ENCODE results near the gene RIC3.

The RIC3 gene

GRCh38 chr11:8102296-8102915 lies 66.4 kb downstream of the RIC3 start:
- no peak overlapping the region for H4K8ac ChIP-seq (ENCODE audit: low read length)
- no peak overlapping the region for H3K9ac ChIP-seq (ENCODE audit: low read length)
- H3K4ac ChIP-seq (ENCODE audit: low read depth in 1 of 2, low read length in 2 of 2), result no peak overlapping the region
- no peak overlapping the region for H4K91ac ChIP-seq (ENCODE audit: low read length)
- no peak overlapping the region for H3K4me2 ChIP-seq (ENCODE audit: low read length, poor library complexity, severe bottlenecking)
- H2AK5ac ChIP-seq (ENCODE audit: low read length, severe bottlenecking), result no peak overlapping the region
- no peak overlapping the region for H3K27ac ChIP-seq (ENCODE audit: low read length, poor library complexity, severe bottlenecking)
- no peak overlapping the region for H2BK12ac ChIP-seq (ENCODE audit: low read length in 2 of 2)
- no peaks in the 10 kb centered on the region for H3K79me1 ChIP-seq (replicated peaks; ENCODE audit: low read length, poor library complexity, severe bottlenecking)
- H2BK120ac ChIP-seq (ENCODE audit: low read depth, low read length), result no peak overlapping the region
- H3K23ac ChIP-seq (ENCODE audit: low read length in 2 of 2), result no peak overlapping the region
- H3K27me3 ChIP-seq (ENCODE audit: control insufficient read depth in 1 of 2, insufficient read depth in 1 of 2, low read length in 2 of 2), result no peaks in the 10 kb centered on the region
- H3K4me1 ChIP-seq (ENCODE audit: control insufficient read depth, insufficient read depth, low read depth, low read length), result no peaks in the 10 kb centered on the region
- no peak overlapping the region for H3K4me3 ChIP-seq (ENCODE audit: insufficient read depth in 1 of 2, low read depth in 1 of 2, low read length in 2 of 2)
- H2AFZ ChIP-seq (ENCODE audit: low read depth, low read length), result no peak overlapping the region
- peaks cover 0 to 78% of the 10 kb centered on the region in 2 experiments for H3K36me3 ChIP-seq (ENCODE audit: control insufficient read depth in 1 of 2, insufficient read depth in 2 of 2, low read depth in 1 of 2, low read length in 2 of 2)
- no peaks in the 10 kb centered on the region for H3K9me3 ChIP-seq (ENCODE audit: control insufficient read depth, low read length)
- H3K18ac ChIP-seq (ENCODE audit: low read depth in 1 of 2, low read length in 2 of 2), result no peak overlapping the region
- no peak overlapping the region for H3K14ac ChIP-seq (ENCODE audit: low read length in 2 of 2)
- H2BK15ac ChIP-seq (ENCODE audit: low read depth, poor library complexity, severe bottlenecking), result no peak overlapping the region
- no peak overlapping the region for H2BK5ac ChIP-seq (ENCODE audit: low read depth, low read length, poor library complexity, severe bottlenecking)
- no peak for DNase-seq

- H2AK5ac ChIP-seq (ENCODE audit: low read length, severe bottlenecking), result no peak overlapping the region
- H2AFZ ChIP-seq (ENCODE audit: low read depth, low read length), result no peak overlapping the region
- no peak overlapping the region for H3K23ac ChIP-seq (ENCODE audit: low read length in 2 of 2)
- H3K79me1 ChIP-seq (replicated peaks; ENCODE audit: low read length, poor library complexity, severe bottlenecking), result no peaks in the 10 kb centered on the region
- H3K9ac ChIP-seq (ENCODE audit: low read length), result no peak overlapping the region
- no peak overlapping the region for H2BK12ac ChIP-seq (ENCODE audit: low read length in 2 of 2)
- DNase-seq, result no peak
- H3K27ac ChIP-seq (ENCODE audit: low read length, poor library complexity, severe bottlenecking), result no peak overlapping the region
- H3K36me3 ChIP-seq (ENCODE audit: control insufficient read depth in 1 of 2, insufficient read depth in 2 of 2, low read depth in 1 of 2, low read length in 2 of 2), result peaks cover 0 to 77% of the 10 kb centered on the region in 2 experiments
- H3K14ac ChIP-seq (ENCODE audit: low read length in 2 of 2), result no peak overlapping the region
- H2BK5ac ChIP-seq (ENCODE audit: low read depth, low read length, poor library complexity, severe bottlenecking), result no peak overlapping the region
- H3K18ac ChIP-seq (ENCODE audit: low read depth in 1 of 2, low read length in 2 of 2), result no peak overlapping the region
- H3K4me2 ChIP-seq (ENCODE audit: low read length, poor library complexity, severe bottlenecking), result no peak overlapping the region
- H4K91ac ChIP-seq (ENCODE audit: low read length), result no peak overlapping the region
- H3K4me1 ChIP-seq (ENCODE audit: control insufficient read depth, insufficient read depth, low read depth, low read length), result no peaks in the 10 kb centered on the region
- no peak overlapping the region for H2BK120ac ChIP-seq (ENCODE audit: low read depth, low read length)
- H3K9me3 ChIP-seq (ENCODE audit: control insufficient read depth, low read length), result no peaks in the 10 kb centered on the region
- no peaks in the 10 kb centered on the region for H3K27me3 ChIP-seq (ENCODE audit: control insufficient read depth in 1 of 2, insufficient read depth in 1 of 2, low read length in 2 of 2)
- WGBS, result 95% methylated on average over 9 of the region's 11 CpGs
- no peak overlapping the region for H4K8ac ChIP-seq (ENCODE audit: low read length)
- no peak overlapping the region for H3K4ac ChIP-seq (ENCODE audit: low read depth in 1 of 2, low read length in 2 of 2)
- no peak overlapping the region for H2BK15ac ChIP-seq (ENCODE audit: low read depth, poor library complexity, severe bottlenecking)
- no peak overlapping the region for H3K4me3 ChIP-seq (ENCODE audit: insufficient read depth in 1 of 2, low read depth in 1 of 2, low read length in 2 of 2)
These were observed 67.4 kb downstream of the RIC3 start for GRCh38 chr11:8101421-8101820.

GRCh38 chr11:8100605-8101004 lies 68.2 kb downstream of the RIC3 start:
- Histone ChIP-seq H3K79me1 (replicated peaks; ENCODE audit: low read length, poor library complexity, severe bottlenecking) (no peaks in the 10 kb centered on the region), H2BK15ac (ENCODE audit: low read depth, poor library complexity, severe bottlenecking) (no peak overlapping the region), H2BK12ac (ENCODE audit: low read length in 2 of 2) (no peak overlapping the region), H2BK120ac (ENCODE audit: low read depth, low read length) (no peak overlapping the region), H3K23ac (ENCODE audit: low read length in 2 of 2) (no peak overlapping the region), H4K91ac (ENCODE audit: low read length) (no peak overlapping the region), H3K27ac (ENCODE audit: low read length, poor library complexity, severe bottlenecking) (no peak overlapping the region), H3K36me3 (ENCODE audit: control insufficient read depth in 1 of 2, insufficient read depth in 2 of 2, low read depth in 1 of 2, low read length in 2 of 2) (peaks cover 0 to 69% of the 10 kb centered on the region in 2 experiments), H3K4me3 (ENCODE audit: insufficient read depth in 1 of 2, low read depth in 1 of 2, low read length in 2 of 2) (no peak overlapping the region), H3K14ac (ENCODE audit: low read length in 2 of 2) (no peak overlapping the region), H3K4me2 (ENCODE audit: low read length, poor library complexity, severe bottlenecking) (no peak overlapping the region), H3K9me3 (ENCODE audit: control insufficient read depth, low read length) (no peaks in the 10 kb centered on the region), H4K8ac (ENCODE audit: low read length) (no peak overlapping the region), H2AK5ac (ENCODE audit: low read length, severe bottlenecking) (no peak overlapping the region), H3K4ac (ENCODE audit: low read depth in 1 of 2, low read length in 2 of 2) (no peak overlapping the region), H2AFZ (ENCODE audit: low read depth, low read length) (no peak overlapping the region), H3K4me1 (ENCODE audit: control insufficient read depth, insufficient read depth, low read depth, low read length) (no peaks in the 10 kb centered on the region), H3K9ac (ENCODE audit: low read length) (no peak overlapping the region), H3K18ac (ENCODE audit: low read depth in 1 of 2, low read length in 2 of 2) (no peak overlapping the region), H3K27me3 (ENCODE audit: control insufficient read depth in 1 of 2, insufficient read depth in 1 of 2, low read length in 2 of 2) (no peaks in the 10 kb centered on the region), H2BK5ac (ENCODE audit: low read depth, low read length, poor library complexity, severe bottlenecking) (no peak overlapping the region)
- WGBS, result 97% methylated on average over 8 of the region's 8 CpGs
- DNase-seq, result no peak

DNA sequence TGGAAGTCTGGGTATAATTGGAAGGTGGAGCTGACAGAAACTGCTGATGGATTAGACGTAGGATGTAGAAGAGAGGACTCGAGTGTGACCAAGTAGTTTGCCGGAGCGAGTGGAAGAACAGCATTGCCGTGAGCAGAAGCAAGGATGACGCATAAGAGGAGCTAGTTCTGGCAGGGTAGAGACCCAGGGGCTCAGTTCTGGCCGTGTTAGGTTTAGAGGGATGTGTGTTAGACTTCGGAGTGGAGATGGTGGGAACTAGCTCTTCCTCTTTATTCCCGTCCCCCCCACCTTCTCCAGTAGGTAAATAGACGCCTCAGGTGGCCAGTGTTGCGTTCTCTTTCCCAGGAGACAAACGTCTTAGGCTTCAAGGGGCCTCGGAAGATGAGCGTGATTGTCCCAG lies 68.7 kb downstream of the RIC3 start:
- Histone ChIP-seq H3K18ac (ENCODE audit: low read depth in 1 of 2, low read length in 2 of 2) (no peak overlapping the region), H3K27me3 (ENCODE audit: control insufficient read depth in 1 of 2, insufficient read depth in 1 of 2, low read length in 2 of 2) (no peaks in the 10 kb centered on the region), H2AK5ac (ENCODE audit: low read length, severe bottlenecking) (no peak overlapping the region), H2AFZ (ENCODE audit: low read depth, low read length) (no peak overlapping the region), H3K9ac (ENCODE audit: low read length) (no peak overlapping the region), H3K9me3 (ENCODE audit: control insufficient read depth, low read length) (no peaks in the 10 kb centered on the region), H2BK12ac (ENCODE audit: low read length in 2 of 2) (no peak overlapping the region), H3K23ac (ENCODE audit: low read length in 2 of 2) (no peak overlapping the region), H3K27ac (ENCODE audit: low read length, poor library complexity, severe bottlenecking) (no peak overlapping the region), H2BK15ac (ENCODE audit: low read depth, poor library complexity, severe bottlenecking) (no peak overlapping the region), H3K4me1 (ENCODE audit: control insufficient read depth, insufficient read depth, low read depth, low read length) (no peaks in the 10 kb centered on the region), H2BK120ac (ENCODE audit: low read depth, low read length) (no peak overlapping the region), H3K4me2 (ENCODE audit: low read length, poor library complexity, severe bottlenecking) (no peak overlapping the region), H3K4ac (ENCODE audit: low read depth in 1 of 2, low read length in 2 of 2) (no peak overlapping the region), H3K79me1 (replicated peaks; ENCODE audit: low read length, poor library complexity, severe bottlenecking) (no peaks in the 10 kb centered on the region), H2BK5ac (ENCODE audit: low read depth, low read length, poor library complexity, severe bottlenecking) (no peak overlapping the region), H3K4me3 (ENCODE audit: insufficient read depth in 1 of 2, low read depth in 1 of 2, low read length in 2 of 2) (no peak overlapping the region), H3K14ac (ENCODE audit: low read length in 2 of 2) (no peak overlapping the region), H4K8ac (ENCODE audit: low read length) (no peak overlapping the region), H3K36me3 (ENCODE audit: control insufficient read depth in 1 of 2, insufficient read depth in 2 of 2, low read depth in 1 of 2, low read length in 2 of 2) (peaks cover 0 to 64% of the 10 kb centered on the region in 2 experiments), H4K91ac (ENCODE audit: low read length) (no peak overlapping the region)
- DNase-seq, result no peak
- WGBS, result 90% methylated on average over 13 of the region's 14 CpGs

All from mesenchymal stem cell (in vitro differentiated cells and primary cell).